ENCODE results near the gene ZBTB12.
"Not testable (repeated sequence)": the region's sequence is repeated elsewhere in the genome, so short reads cannot be mapped to it uniquely, and the experiment has no call there.

The ZBTB12 gene, protein sequence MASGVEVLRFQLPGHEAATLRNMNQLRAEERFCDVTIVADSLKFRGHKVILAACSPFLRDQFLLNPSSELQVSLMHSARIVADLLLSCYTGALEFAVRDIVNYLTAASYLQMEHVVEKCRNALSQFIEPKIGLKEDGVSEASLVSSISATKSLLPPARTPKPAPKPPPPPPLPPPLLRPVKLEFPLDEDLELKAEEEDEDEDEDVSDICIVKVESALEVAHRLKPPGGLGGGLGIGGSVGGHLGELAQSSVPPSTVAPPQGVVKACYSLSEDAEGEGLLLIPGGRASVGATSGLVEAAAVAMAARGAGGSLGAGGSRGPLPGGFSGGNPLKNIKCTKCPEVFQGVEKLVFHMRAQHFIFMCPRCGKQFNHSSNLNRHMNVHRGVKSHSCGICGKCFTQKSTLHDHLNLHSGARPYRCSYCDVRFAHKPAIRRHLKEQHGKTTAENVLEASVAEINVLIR

DNA sequence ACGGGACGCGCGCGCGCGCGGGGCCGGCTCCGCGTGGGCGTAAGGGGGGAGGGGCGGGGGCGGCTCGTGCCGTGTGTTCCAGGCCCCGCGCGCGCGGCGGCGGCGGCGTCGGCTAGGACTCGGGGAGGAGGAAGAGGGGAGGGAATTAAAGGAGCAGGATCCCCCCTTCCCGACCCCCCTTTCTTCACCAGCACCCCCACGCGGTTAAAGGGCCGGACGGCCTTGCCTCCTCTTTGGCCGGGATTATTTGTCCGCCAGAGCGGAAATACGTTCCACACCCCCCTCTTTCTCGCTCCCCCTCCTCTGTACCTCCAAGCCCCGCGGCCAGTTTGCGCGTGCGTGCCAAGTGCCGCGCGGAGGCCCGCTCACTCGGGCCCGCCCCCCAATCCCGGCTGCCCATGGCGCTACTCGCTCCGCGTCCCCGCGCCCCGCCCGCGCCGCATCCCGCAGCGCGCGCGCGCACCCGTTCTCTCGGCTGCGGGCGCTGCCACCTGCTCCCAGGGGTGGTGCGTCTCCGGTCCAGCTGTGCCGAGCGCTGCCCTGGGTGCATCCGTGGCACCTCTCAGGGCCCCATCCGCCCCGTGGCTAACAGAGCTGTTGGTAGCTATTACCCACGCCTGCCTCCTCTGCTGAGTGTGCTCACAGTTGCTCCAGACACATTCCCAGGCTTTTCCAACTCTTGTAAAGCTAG lies at the start of gene ZBTB12:
Gene ZBTB12 (minus strand): TSS at position 134 of the 691 bp plus-strand sequence. CDS start 781 bp downstream, outside the sequence.
- peak; percentile 36 for DNase-seq (ENCODE audit: low spot score)

DNA sequence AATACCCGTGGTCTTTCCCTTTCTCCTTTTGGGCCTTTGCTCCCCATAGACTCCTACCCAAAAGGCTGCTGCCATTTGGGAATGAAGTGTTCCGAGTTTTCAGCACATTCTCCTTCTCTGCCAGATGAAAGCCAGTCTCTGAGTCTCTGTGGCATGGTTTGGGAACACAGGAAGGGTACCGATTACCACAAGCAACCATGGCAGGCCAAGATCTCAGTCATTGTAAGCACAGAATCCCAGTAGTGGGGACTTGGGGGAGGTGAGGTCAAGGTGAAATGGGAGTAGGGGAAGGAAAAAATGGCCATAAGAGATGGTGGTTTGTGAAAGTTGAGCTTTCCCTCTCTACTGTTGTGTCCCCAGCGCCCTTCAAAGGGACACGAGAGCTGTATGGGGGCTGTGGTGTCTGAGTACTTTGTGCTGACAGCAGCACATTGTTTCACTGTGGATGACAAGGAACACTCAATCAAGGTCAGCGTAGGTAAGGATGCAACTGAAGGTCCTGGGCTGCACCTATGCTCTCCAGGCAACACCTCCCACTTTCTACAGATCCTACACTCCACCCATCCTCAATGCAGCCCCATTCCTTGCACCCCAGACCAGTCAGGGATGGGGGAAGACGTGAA lies 48.2 kb upstream of the ZBTB12 start:
- no peak for DNase-seq (ENCODE audit: low spot score)

DNA sequence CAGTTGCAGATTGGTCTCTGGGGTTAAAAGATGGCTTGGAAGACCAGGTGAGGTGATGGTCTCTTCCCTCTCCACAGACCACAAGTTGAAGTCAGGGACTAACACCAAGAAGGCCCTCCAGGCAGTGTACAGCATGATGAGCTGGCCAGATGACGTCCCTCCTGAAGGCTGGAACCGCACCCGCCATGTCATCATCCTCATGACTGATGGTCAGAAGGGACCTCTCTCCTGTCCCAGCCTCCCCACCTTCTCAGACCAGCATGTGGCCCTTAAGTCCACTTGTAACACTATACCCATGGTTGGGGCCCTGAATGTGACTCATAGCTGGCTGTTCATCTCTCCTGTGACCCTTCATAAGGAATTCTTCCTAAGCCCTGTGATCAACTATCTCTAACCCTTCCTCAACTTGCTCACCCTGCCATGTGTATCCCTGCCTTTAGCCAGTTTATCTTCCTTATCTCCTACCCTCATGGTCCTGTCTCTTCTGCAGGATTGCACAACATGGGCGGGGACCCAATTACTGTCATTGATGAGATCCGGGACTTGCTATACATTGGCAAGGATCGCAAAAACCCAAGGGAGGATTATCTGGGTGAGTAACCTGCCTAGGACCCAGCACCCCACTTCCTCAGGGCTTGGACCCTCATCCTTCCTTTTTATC lies 47.0 kb upstream of the ZBTB12 start:
- DNase-seq (ENCODE audit: low spot score), result no peak

DNA sequence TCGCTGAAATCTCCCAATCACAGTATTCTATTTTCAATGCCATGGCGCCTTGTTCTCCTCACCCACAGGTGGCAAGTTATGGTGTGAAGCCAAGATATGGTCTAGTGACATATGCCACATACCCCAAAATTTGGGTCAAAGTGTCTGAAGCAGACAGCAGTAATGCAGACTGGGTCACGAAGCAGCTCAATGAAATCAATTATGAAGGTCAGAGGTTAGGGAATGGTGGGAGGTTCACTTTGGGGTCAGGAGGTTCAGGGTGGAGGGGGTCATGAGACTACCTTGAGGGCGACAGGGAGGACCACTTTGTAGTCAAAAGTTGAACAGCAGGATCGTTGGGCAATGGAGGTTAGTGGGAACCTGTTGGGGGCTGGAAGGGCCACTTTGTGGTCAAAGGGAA lies 46.4 kb upstream of the ZBTB12 start:
- no peak for DNase-seq (ENCODE audit: low spot score)

DNA sequence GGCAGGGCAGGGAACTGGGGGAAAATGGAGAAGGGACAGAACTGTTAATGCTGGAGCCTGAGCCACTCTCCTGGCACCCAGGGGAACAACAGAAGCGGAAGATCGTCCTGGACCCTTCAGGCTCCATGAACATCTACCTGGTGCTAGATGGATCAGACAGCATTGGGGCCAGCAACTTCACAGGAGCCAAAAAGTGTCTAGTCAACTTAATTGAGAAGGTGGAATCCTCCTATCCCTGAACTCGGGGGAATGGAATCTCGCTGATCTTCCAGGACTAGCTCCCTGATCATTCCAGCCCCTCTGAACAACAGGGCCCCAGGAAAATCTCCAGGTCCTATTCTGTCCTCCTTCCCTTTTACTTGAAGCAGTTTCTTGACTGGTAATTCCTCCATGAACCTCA lies 46.0 kb upstream of the ZBTB12 start:
- no peak for DNase-seq (ENCODE audit: low spot score)

DNA sequence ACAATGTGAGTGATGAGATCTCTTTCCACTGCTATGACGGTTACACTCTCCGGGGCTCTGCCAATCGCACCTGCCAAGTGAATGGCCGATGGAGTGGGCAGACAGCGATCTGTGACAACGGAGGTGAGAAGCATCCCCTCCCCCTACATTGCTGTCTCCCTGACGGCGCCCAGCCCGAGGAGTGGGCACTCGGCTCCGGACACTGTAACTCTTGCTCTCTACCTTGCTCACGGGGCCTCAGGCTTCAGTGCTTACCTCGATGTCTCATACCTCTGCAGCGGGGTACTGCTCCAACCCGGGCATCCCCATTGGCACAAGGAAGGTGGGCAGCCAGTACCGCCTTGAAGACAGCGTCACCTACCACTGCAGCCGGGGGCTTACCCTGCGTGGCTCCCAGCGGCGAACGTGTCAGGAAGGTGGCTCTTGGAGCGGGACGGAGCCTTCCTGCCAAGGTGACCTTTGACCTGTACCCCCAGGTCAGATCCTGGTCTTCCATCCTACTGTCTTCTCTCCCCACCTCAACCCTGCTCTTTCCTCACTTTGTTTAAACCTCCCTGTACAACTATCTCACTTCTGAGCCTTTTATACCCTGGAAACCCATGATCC lies 45.3 kb upstream of the ZBTB12 start:
- no peak for DNase-seq (ENCODE audit: low spot score)

DNA sequence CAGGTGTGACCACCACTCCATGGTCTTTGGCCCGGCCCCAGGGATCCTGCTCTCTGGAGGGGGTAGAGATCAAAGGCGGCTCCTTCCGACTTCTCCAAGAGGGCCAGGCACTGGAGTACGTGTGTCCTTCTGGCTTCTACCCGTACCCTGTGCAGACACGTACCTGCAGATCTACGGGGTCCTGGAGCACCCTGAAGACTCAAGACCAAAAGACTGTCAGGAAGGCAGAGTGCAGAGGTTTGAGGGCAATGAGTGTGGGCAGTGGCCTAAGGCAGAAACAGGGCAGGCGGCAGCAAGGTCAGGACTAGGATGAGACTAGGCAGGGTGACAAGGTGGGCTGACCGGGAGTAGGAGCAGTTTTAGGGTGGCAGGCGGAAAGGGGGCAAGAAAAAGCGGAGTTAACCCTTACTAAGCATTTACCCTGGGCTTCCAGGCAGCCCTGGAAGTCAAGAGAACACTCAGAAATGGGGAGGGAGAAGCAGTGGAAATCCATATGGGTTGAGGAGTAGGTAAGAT lies 44.5 kb upstream of the ZBTB12 start:
- DNase-seq (ENCODE audit: low spot score), result no peak

DNA sequence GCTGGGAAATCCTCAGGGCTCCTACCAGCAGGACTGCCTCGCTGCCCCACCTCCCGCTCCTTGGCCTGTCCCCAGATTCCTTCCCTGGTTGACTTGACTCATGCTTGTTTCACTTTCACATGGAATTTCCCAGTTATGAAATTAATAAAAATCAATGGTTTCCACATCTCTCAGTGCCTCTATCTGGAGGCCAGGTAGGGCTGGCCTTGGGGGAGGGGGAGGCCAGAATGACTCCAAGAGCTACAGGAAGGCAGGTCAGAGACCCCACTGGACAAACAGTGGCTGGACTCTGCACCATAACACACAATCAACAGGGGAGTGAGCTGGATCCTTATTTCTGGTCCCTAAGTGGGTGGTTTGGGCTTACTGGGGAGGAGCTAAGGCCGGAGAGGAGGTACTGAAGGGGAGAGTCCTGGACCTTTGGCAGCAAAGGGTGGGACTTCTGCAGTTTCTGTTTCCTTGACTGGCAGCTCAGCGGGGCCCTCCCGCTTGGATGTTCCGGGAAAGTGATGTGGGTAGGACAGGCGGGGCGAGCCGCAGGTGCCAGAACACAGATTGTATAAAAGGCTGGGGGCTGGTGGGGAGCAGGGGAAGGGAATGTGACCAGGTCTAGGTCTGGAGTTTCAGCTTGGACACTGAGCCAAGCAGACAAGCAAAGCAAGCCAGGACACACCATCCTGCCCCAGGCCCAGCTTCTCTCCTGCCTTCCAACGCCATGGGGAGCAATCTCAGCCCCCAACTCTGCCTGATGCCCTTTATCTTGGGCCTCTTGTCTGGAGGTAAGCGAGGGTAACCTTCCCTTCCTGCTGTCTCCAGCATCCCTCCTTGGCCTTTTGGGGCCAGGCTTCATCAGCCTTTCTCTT lies 43.9 kb upstream of the ZBTB12 start, which contains the start of gene CFB:
Gene CFB (plus strand): TSS at position 589 of the 863 bp plus-strand sequence. CDS start 127 bp downstream, at position 716.
- no peak for DNase-seq (ENCODE audit: low spot score)

DNA sequence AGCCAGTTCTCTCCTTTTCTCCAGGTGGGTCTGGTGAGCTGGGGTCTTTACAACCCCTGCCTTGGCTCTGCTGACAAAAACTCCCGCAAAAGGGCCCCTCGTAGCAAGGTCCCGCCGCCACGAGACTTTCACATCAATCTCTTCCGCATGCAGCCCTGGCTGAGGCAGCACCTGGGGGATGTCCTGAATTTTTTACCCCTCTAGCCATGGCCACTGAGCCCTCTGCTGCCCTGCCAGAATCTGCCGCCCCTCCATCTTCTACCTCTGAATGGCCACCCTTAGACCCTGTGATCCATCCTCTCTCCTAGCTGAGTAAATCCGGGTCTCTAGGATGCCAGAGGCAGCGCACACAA lies 43.2 kb upstream of the ZBTB12 start:
- no peak for DNase-seq (ENCODE audit: low spot score)

DNA sequence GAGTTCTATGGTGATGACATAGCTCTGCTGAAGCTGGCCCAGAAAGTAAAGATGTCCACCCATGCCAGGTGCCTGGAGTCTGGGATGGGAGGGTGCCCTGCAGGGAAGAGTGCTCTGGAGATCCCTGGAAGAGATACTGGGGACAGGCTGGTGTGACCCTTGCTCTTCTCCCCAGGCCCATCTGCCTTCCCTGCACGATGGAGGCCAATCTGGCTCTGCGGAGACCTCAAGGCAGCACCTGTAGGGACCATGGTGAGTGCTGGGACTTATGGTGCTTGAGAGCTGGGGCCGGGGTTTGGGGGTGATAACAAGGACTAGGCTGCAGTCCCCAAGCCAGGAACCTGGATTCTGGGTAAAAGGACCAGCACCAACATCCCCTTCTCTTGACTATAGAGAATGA lies 41.9 kb upstream of the ZBTB12 start:
- no peak for DNase-seq (ENCODE audit: low spot score)

DNA sequence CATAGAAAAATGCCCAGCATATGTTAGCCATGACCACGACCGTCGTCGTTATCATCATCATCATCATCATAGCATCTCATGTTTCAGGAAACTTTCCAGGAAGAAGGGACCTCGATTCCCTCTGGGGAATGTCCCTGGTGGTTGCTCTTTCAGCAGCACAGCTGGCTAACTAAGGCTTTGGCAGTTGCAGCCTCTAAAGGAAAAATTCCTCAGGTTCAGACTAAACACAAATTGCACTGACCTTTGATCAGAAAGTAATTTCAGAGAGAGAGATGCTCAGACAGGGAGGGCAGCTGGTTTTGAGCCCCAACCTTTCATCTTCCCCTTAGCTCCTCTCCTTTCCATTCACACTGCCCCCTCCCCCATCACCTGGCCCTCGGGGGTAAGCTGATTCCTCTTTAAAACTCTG lies 38.4 kb upstream of the ZBTB12 start:
- no peak for DNase-seq (ENCODE audit: low spot score)

DNA sequence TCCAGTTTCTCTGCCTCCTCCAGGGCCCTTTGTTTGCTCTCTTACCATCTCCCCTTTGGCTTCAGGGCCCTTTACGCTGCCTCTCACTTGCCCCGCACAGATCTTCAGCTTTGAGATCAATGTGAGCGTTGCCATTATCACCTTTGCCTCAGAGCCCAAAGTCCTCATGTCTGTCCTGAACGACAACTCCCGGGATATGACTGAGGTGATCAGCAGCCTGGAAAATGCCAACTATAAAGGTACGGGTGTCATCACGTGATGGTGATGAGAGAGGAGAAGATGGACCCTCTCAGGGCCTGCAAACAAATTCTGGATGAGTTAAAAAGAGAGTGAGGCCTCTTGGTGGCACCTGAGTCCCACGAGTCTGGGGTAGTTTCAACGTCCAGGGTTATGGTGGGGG lies 33.9 kb upstream of the ZBTB12 start:
- no peak for DNase-seq (ENCODE audit: low spot score)

DNA sequence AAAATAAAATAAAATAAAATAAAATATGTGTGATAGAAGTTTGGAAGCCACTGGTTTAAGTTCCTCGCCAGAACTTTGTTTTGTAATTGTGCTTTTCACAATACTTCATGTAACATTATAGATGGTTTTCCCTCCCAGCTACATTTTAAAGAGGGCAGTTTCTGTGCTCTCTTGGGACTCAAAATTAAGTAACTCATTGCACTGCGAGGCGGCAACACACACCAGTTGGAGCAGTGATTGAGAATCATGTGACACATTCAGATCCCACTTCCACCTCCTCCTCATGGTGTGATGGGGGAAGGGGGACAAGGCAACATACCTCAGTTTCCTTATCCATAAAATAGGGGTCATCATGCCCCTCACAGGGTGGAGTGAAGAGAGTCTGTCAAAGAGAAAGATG lies 33.1 kb upstream of the ZBTB12 start:
- no peak for DNase-seq (ENCODE audit: low spot score)

DNA sequence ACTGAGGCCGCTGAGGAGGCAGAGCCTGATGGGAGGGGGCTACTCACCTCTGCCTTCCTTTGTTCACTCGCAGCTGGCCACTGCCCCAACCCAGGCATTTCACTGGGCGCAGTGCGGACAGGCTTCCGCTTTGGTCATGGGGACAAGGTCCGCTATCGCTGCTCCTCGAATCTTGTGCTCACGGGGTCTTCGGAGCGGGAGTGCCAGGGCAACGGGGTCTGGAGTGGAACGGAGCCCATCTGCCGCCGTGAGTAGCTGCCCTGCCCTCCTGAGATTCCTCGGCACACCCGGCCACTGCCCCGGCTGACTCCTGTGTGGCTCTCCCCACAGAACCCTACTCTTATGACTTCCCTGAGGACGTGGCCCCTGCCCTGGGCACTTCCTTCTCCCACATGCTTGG lies 31.7 kb upstream of the ZBTB12 start:
- no peak for DNase-seq (ENCODE audit: low spot score)

DNA sequence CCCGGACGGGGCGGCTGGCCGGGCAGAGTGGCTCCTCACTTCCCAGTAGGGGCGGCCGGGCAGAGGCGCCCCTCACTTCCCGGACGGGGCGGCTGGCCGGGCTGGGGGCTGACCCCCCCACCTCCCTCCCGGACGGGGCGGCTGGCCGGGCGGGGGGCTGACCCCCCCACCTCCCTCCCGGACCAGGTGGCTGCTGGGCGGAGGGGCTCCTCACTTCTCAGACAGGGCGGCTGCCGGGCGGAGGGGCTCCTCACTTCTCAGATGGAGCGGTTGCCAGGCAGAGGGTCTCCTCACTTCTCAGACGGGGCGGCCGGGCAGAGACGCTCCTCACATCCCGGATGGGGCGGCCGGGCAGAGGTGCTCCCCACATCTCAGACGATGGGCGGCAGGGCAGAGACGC lies 30.3 kb upstream of the ZBTB12 start:
- DNase-seq (ENCODE audit: low spot score), result not testable (repeated sequence)

DNA sequence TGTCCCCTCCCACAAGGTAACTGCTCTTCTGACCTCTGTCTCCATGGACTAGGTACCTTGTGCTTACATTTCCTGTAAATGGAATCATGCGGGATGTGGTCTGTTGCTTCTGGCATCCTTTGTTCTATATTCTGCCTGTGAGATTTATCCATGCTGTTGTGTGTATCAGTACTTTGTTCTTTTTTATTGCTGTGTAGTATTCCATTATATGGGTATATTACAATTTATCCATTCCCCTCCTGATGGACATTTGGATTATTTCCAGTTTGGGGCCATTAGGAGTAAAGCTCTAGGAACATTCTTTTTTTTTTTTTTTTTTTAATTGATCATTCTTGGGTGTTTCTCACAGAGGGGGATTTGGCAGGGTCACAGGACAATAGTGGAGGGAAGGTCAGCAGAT lies 29.1 kb upstream of the ZBTB12 start:
- no peak for DNase-seq (ENCODE audit: low spot score)

DNA sequence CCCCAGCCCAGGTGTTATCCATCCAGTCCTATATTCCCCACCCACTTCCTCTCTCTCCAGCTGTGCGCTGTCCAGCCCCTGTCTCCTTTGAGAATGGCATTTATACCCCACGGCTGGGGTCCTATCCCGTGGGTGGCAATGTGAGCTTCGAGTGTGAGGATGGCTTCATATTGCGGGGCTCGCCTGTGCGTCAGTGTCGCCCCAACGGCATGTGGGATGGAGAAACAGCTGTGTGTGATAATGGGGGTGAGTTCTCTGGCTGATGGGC lies 26.7 kb upstream of the ZBTB12 start:
- no peak for DNase-seq (ENCODE audit: low spot score)

DNA sequence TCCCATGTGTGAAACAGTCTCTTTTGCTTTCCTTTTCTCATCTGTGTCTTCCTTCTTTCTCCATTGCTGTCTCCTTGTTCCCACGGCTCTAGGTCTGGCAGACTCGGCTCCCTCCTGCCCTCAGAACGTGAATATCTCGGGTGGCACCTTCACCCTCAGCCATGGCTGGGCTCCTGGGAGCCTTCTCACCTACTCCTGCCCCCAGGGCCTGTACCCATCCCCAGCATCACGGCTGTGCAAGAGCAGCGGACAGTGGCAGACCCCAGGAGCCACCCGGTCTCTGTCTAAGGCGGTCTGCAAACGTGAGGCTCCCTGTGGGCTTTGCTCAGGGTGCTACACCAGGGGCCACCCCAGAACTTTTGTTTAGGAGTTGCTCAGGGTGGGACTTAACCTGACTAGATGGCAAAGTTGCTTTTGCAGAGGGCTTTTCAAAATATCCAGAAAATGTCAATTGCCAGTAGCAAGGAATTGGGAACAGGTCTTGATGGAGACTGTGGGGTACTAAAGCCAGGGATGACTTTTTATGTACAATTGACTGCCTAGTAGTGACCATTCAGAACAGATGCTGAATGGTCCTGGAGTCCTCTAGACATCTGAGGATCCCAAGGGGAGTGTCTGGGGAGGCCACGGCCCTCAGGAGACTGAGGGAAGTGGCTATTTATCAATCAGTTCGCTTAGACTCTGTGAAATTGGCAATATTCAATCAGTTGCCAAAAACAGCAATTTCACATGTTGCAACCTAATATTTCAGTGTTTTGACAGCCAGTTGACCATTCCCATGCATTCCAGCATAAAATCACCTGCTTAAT lies 26.2 kb upstream of the ZBTB12 start:
- DNase-seq (ENCODE audit: low spot score), result no peak

DNA sequence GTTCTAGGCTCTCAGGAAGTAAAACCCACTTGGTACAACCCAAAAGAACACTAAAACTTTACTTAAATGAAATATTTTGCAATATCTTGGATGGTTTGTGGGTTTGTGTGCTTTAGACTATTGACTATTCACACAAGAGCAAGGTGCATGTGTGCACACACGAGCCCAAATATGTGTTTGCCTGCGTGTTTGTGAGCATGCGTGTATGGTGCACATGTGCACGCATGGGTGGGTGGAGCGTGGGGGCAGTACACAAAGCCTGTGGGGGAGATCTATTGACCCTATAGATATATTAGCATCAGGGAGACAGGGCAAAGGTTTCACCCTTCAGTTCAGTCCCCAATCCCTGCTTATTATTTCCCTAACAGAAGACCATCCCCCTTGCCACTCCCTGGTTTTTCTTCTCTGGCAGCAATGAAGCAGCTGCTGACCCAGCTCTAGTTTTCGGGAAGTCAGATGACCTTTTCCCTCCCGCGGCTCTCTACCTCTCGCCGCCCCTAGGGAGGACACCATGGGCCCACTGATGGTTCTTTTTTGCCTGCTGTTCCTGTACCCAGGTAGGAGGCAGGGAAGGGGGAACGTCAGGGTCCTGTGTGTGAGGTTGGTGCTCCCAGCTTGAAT lies 25.5 kb upstream of the ZBTB12 start, which contains the start of gene C2:
Gene C2 (plus strand): TSS at position 476 of the 621 bp plus-strand sequence. CDS start 36 bp downstream, at position 512.
- no peak for DNase-seq (ENCODE audit: low spot score)

DNA sequence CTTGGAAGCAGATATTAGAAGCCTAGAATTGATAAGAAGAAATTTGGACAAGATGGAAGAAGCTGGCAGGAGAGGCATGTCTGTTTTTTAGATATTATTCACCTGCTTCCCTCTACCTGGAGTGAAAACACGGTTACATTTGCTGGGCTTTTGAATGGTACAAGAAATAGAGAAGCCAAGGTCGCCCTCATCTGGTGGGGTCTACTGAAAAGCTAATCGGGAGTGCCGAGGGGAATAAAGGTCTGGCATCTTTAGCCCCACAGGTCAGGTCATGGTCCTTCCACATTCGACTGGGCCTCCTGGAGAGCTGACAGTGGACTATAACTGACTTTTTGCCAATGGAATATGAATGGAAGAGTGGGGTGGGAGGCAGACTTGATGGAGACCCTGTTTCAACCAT lies 21.1 kb upstream of the ZBTB12 start:
- DNase-seq (ENCODE audit: low spot score), result no peak

Measured in kidney capillary endothelial cell (primary cell).